PC-9 (cell line): ENCODE data around the gene MAGI2. TPM values are rescaled to one million over a fixed set of nuclear protein-coding genes. Genes with fewer than 3 reads are reported as not detected.

ENCODE experiments used
- BruUV-seq: library from RNA; stranded (reverse); fragments of 400-500 nt; replicated peaks from 2 replicates; lab custom pipeline; 2021; lab: Mats Ljungman, UMichigan
- CTCF ChIA-PET: fragments of 300-600 bp; sonication (Branson Sonifier 250); formaldehyde crosslinking; loops from one replicate; lab custom pipeline; 2022; ENCODE audit warnings: antibody characterized with exemption; lab: Charles Lee
- POLR2A ChIA-PET: fragments of 300-600 bp; sonication (Branson Sonifier 250); formaldehyde crosslinking; loops from one replicate; lab custom pipeline; 2022; ENCODE audit warnings: antibody characterized with exemption; ENCODE audit not compliant: unreplicated experiment; lab: Charles Lee
- DNase-seq, 2 experiments: peaks; one replicate each; pipeline versions ENCODE4 v3.0.0 to v3.0.0-alpha.2; 2015 to 2022; ENCODE audit warnings: mixed read lengths in 1 of 2
- H2AFZ ChIP-seq: fragments of 200-600 bp; sonication (generic); 2 replicates; pipeline ENCODE4 v1.8.1; 2017; ENCODE audit warnings: antibody characterized with exemption
- H3F3A ChIP-seq: fragments of 200-600 bp; sonication (generic); 2 replicates; pipeline ENCODE4 v1.8.1; 2017; ENCODE audit warnings: antibody characterized with exemption, mild to moderate bottlenecking, low read depth; ENCODE audit not compliant: insufficient read depth
- H3K27ac ChIP-seq: fragments of 200-600 bp; sonication (generic); 2 replicates; pipeline ENCODE4 v1.6.1; 2016; ENCODE audit warnings: mixed run types
- H3K27me3 ChIP-seq: fragments of 200-600 bp; sonication (generic); 2 replicates; pipeline ENCODE4 v1.6.1; 2016; ENCODE audit warnings: low read depth, mixed run types; ENCODE audit not compliant: insufficient read depth
- H3K36me3 ChIP-seq: fragments of 200-600 bp; sonication (generic); 2 replicates; pipeline ENCODE4 v1.6.1; 2016; ENCODE audit warnings: low read depth, mixed run types
- H3K4me1 ChIP-seq: fragments of 200-600 bp; sonication (generic); replicated peaks from 2 replicates; pipeline ENCODE4 v1.6.1; 2016; ENCODE audit warnings: mixed run types; ENCODE audit not compliant: insufficient read depth
- H3K4me2 ChIP-seq: fragments of 200-600 bp; sonication (generic); 2 replicates; pipeline ENCODE4 v1.6.1; 2017; ENCODE audit warnings: mixed run types
- H3K4me3 ChIP-seq: fragments of 200-600 bp; sonication (generic); 2 replicates; pipeline ENCODE4 v1.6.1; 2016; ENCODE audit warnings: mixed run types
- H3K79me2 ChIP-seq: fragments of 200-600 bp; sonication (generic); 2 replicates; pipeline ENCODE4 v1.6.1; 2017; ENCODE audit warnings: low read depth, mixed run types
- H3K9me2 ChIP-seq: fragments of 200-600 bp; sonication (generic); 2 replicates; pipeline ENCODE4 v1.8.1; 2017; ENCODE audit warnings: mild to moderate bottlenecking; ENCODE audit not compliant: insufficient read depth
- H3K9me3 ChIP-seq: fragments of 200-600 bp; sonication (generic); 2 replicates; pipeline ENCODE4 v1.8.1; 2016; ENCODE audit warnings: low read depth; ENCODE audit not compliant: insufficient read depth
- H4K20me1 ChIP-seq: fragments of 200-600 bp; sonication (generic); 2 replicates; pipeline ENCODE4 v1.8.1; 2017; ENCODE audit not compliant: insufficient read depth
- CTCF ChIP-seq: fragments of 200-600 bp; sonication (generic); conservative IDR thresholded peaks from 2 replicates; pipeline ENCODE4 v1.6.1; 2017; ENCODE audit warnings: mixed run types, antibody characterized with exemption, mild to moderate bottlenecking, moderate library complexity
- EZH2 ChIP-seq: fragments of 200-600 bp; sonication (generic); IDR thresholded peaks from 2 replicates; pipeline ENCODE4 v1.8.0; 2017; ENCODE audit warnings: antibody characterized with exemption, low read depth
- intact Hi-C: fragments of 100-400 bp; cut with micrococcal nuclease; formaldehyde crosslinking; loops from one replicate; pipeline ENCODE4 v1.10.0; 2022; ENCODE audit not compliant: unreplicated experiment
- total RNA-seq: library from RNA; stranded (reverse); gene quantifications from 2 replicates; pipeline ENCODE4 v1.2.3, GENCODE V29; 2021

Gene MAGI2
- total RNA-seq, 1 experiment from 2014 or later: 0.92 TPM

DNA sequence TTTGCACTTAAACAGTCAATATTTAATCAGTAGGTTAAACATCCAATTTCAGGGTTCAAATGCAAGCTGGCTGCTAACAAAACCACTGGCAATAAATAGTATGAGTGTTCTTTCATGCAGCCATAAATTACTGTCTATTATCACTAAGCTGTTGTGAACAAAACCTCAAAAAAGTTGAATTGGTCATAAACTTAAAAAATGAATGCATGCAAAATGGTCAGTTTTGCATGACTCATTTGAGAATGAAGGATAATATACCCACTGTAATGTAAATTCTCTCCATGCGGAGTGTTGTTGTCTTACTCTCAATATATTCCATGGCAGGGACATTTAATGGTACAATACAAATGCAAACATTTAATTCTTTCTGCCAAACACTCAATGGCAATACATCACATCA, 226.4 kb downstream of the MAGI2 start:
- intact Hi-C loops: no loop called here

DNA sequence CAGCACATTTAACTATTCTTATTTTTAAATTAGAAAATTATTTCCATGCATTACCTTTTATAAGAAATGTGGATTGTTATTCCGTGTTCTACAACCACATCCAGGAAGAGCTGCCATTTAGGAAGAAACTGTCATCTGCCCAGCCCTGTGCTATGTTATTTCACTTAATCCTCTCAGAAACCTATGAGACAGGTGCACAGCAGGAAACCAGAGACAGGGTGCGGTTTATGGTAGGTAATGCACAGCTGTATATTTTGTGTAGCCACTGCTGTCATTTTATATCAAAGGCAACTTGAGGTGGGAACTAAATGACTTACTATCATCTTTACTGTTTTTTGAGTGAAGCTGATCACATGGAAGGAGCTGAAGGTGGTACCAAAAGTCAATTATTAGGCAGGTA, 232.3 kb downstream of the MAGI2 start:
- CTCF ChIA-PET: no interaction called here
- no peak overlapping the region for H3K4me3 ChIP-seq

More for the DNA sequence above, 226.4 kb downstream of the MAGI2 start:
- Histone ChIP-seq H3K36me3 (no peaks in the 10 kb centered on the region), H3K4me3 (no peak overlapping the region), H3K4me1 (no peaks in the 10 kb centered on the region), H3K4me2 (no peak overlapping the region), H3K27me3 (no peaks in the 10 kb centered on the region), H4K20me1 (no peaks in the 10 kb centered on the region), H3K79me2 (no peaks in the 10 kb centered on the region), H3F3A (no peaks in the 10 kb centered on the region), H3K9me2 (no peaks in the 10 kb centered on the region), H2AFZ (no peak overlapping the region), H3K9me3 (no peaks in the 10 kb centered on the region), H3K27ac (no peak overlapping the region)
- POLR2A ChIA-PET: no interaction called here
- no TSS peak for BruUV-seq
- no peak for TF ChIP-seq CTCF
- TF ChIP-seq EZH2: no peak
- CTCF ChIA-PET: no interaction called here
- DNase-seq: no peak

DNA sequence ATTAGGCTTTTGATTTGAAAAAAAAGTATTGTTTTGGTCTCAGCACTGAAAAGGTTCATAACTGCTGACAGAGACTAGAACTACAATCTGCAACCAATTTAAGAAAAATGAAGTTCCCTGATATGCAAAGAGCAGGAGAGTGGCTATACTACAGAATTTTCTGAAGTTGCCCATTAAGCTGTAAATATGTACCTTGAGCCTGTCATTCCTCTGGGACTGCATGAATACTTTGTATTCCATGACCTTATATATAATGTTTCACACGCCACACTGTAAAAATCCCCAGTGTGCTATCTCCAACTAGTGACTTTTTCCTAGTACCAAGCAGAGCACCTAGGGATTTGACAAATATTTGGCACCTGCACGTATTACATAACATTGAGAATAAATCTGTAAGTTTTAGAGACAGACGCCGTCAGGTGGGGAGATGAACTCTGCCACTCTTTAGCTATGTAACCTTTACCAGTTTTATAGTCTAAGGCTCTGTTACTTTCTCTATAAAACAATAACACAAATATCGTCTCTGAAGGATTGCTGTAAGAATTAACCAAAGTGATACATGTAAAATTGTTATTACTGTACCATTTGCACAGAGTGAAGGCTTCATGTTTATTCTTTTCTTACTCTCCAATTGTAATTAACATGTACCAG, 235.4 kb downstream of the MAGI2 start:
- DNase-seq: no peak
- no peaks in the 10 kb centered on the region for H3K27me3 ChIP-seq
- no TSS peak for BruUV-seq
- ChIA-PET POLR2A (no interaction called here), CTCF (no interaction called here)
- H3F3A ChIP-seq: no peaks in the 10 kb centered on the region
- no peaks in the 10 kb centered on the region for H3K4me1 ChIP-seq
- no peak overlapping the region for H3K27ac ChIP-seq
- H3K4me3 ChIP-seq: no peak overlapping the region
- H2AFZ ChIP-seq: no peak overlapping the region
- no peaks in the 10 kb centered on the region for H3K79me2 ChIP-seq
- intact Hi-C loops: no loop called here
- no peaks in the 10 kb centered on the region for H4K20me1 ChIP-seq
- no peaks in the 10 kb centered on the region for H3K36me3 ChIP-seq
- H3K9me2 ChIP-seq: no peaks in the 10 kb centered on the region; the same call in 1 of the 2 replicates
- TF ChIP-seq EZH2 (no peak), CTCF (no peak)
- no peak overlapping the region for H3K4me2 ChIP-seq
- no peaks in the 10 kb centered on the region for H3K9me3 ChIP-seq

More for the DNA sequence above, 232.3 kb downstream of the MAGI2 start:
- H2AFZ ChIP-seq: no peak overlapping the region
- no peak overlapping the region for H3K27ac ChIP-seq
- no peaks in the 10 kb centered on the region for H4K20me1 ChIP-seq
- no peaks in the 10 kb centered on the region for H3K79me2 ChIP-seq
- H3K4me1 ChIP-seq: no peaks in the 10 kb centered on the region
- BruUV-seq: no TSS peak
- no peaks in the 10 kb centered on the region for H3K36me3 ChIP-seq
- DNase-seq: no peak
- intact Hi-C loops: no loop called here
- POLR2A ChIA-PET: no interaction called here
- H3K4me2 ChIP-seq: no peak overlapping the region
- H3K27me3 ChIP-seq: no peaks in the 10 kb centered on the region
- no peaks in the 10 kb centered on the region for H3F3A ChIP-seq
- H3K9me2 ChIP-seq: no peaks in the 10 kb centered on the region; the same call in 1 of the 2 replicates
- no peak for TF ChIP-seq EZH2
- TF ChIP-seq CTCF: no peak
- H3K9me3 ChIP-seq: no peaks in the 10 kb centered on the region
